Measurements from ENCODE around the gene BCL2L11.

- TF ChIP-seq POLR2A (IDR thresholded peaks at IDR 0.05) (no peak), EP300 (IDR thresholded peaks at IDR 0.05) (no peak), CTCF (IDR thresholded peaks at IDR 0.05) (no peak)
Observed at GRCh38 chr2:111166115-111166514, 45.4 kb downstream of the BCL2L11 start.
